ENCODE data around the gene TMEM163. TPM values are rescaled to one million over a fixed set of nuclear protein-coding genes. Genes with fewer than 3 reads are reported as not detected.

The TMEM163 gene
- total RNA-seq, 2 donors from 2014 or later: 0.16 TPM; not detected in 1

DNA sequence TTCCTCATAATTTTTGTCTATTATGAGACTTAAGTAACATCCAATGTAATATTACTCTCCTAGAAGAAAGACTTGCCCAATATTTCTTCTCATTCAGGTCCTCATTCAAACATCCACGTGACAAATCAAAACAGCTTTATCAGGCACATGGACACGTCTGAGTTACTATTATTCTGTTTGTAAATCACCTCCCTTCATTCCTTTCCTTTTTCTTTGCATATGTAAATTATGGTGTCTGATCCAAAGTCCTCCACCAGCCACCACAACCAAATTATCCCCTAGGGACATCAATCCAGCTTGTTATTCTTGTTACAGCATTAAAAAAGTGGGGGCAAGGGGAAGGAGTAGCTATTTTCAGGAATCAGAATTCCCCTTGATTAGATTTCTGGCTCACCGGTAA lies 7.1 kb downstream of the TMEM163 start:
- DNase-seq (ENCODE audit: low spot score in 2 of 2) (no peak), ATAC-seq (no peak)
- Mint-ChIP-seq H3K27ac (no peak overlapping the region), H3K36me3 (peaks cover 3 to 4% of the 10 kb centered on the region in 2 donors), H3K9me3 (no peaks in the 10 kb centered on the region)

DNA sequence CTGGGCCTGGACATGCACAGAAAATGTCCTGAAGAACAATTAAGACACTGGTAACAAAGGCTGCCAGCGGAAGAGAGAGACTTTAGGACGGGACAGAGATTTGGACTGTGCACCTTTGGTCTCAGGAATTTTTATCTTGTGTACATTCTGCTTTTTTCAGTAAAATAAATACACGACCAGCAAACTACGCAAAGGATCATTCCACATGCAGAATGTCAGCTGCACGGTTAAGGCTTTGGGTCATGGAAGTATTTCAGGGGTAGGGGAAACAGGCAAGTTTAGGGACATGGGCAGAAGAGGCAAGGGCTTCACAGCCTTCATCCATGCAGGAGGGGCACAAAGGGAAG lies 11.5 kb downstream of the TMEM163 start:
- Mint-ChIP-seq H3K9me3 (no peaks in the 10 kb centered on the region), H3K27ac (no peak overlapping the region), H3K36me3 (peaks cover 0 to 4% of the 10 kb centered on the region in 2 donors)
- no peak for DNase-seq (ENCODE audit: low spot score in 2 of 2)
- no peak for ATAC-seq

DNA sequence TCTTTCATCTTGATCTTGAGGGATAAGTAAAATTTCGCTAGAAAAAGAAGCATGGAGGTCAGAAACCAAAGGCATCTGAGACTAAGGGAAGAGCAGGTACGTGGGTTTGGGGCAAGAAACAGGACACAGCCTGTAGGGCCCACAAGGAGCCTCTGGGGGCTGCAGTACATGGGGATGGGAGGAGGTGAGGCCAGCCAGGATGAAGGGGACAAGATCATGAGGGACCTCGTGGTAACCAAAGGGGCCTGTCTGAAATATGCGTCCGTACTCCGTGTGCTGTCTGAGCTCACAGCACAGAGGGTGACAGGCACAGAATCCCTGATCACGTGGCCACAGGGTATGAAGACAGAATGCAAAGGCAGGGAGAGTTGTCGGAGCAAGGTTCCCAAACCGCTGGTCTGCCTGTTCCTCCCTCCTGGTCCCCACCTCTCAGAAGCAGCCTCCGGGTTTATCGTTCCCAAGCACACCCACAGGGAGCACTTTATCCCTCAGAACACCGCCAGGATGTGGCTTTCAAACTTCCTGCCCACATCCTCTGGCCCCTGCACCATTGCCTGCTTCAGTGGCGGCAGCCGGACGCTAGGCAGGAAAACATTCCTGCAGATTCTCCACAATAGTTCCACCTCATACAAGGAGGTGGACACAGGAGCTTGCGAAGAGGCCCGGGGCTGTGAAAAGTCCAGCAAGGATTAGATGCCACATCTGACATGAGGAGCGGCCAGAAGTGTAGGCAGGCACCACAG lies 12.0 kb downstream of the TMEM163 start:
- Mint-ChIP-seq H3K36me3 (peaks cover 0 to 4% of the 10 kb centered on the region in 2 donors), H3K27ac (peak overlapping the region in 1 of 2 donors; percentile 69), H3K9me3 (no peaks in the 10 kb centered on the region)
- ATAC-seq (peak; percentile 41 to 47), DNase-seq (ENCODE audit: low spot score in 2 of 2) (no peak)

DNA sequence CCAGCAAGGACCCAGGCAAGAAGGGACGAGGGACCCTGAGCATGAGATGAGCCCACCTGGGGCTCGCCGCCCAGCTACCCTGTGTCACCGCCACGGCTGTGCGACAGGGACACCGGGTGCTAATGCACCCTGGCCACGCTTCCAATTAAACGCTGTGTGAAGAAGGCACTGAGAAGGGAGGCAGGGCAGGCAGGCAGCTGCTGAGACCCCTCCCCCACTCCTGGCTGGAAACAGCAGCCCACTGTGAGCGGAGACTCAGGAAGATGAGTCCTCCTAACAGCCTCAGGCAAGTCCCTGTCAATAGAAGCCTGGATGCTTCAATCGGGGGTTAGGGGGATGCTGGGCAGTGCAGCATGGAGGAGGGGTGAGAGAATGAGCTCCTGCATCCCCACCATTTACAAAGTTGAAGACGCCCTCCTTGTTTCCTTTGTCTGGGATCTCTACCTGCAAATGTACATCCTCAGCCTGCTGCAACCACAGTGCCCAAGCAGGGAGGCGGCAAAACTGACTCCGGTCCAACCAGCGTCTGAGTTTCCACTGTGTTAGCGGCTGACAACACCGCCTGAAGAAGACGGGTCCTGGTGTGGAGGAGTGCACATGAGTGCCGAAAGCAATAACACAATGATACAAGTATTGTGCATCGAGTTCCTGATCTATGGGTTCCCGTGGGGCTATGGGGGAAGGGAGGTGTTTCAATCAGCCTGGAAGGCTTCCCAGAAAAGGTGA lies 12.8 kb downstream of the TMEM163 start:
- H3K9me3 Mint-ChIP-seq: no peaks in the 10 kb centered on the region
- H3K27ac Mint-ChIP-seq: no peak overlapping the region
- peaks cover 0 to 4% of the 10 kb centered on the region in 2 donors for H3K36me3 Mint-ChIP-seq
- ATAC-seq: no peak
- DNase-seq (ENCODE audit: low spot score in 2 of 2): no peak

DNA sequence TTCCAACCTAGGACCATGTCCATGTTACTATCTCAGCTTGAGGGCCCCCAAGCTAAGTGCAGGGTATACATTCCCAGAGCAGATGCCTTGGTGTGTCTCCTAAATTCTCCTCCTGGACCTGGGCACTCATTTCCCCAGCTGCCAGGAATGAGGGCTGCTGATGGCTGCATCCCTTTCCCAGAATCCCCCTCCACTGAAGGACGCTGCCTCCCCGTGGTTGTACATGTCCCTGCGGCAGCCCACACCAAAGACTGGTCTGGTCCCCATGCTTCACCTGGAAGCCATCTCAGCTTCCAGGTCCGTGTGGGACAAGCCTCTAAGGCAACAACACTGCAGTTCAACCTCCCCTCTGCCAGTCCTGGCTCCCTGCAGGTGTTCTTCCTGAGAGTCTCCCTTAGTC lies 14.6 kb downstream of the TMEM163 start:
- no peak for DNase-seq (ENCODE audit: low spot score in 2 of 2)
- Mint-ChIP-seq H3K36me3 (peaks cover 0 to 4% of the 10 kb centered on the region in 2 donors), H3K27ac (no peak overlapping the region), H3K9me3 (no peaks in the 10 kb centered on the region)
- no peak for ATAC-seq

DNA sequence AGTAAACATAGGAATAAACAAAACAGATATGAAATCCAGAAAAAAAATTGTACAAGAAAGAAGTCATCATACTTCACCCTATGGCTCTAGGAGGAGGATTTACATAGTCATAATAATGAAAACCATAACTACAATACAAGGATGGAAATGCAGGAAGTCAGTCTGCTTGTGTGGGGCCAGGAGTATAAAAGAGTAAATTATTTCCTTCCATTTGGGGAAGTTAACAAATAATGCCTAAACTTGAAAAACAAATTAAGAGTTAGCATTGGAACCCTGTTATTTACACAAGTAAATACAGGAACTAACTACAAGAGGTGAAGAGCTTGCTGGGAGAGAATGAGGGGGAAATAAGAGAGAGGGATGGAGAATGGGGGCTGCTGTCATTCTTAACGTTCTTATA lies 15.4 kb downstream of the TMEM163 start:
- DNase-seq (ENCODE audit: low spot score in 2 of 2) (no peak), ATAC-seq (no peak)
- H3K9me3 Mint-ChIP-seq: no peaks in the 10 kb centered on the region
- peaks cover 0 to 4% of the 10 kb centered on the region in 2 donors for H3K36me3 Mint-ChIP-seq
- H3K27ac Mint-ChIP-seq: no peak overlapping the region

DNA sequence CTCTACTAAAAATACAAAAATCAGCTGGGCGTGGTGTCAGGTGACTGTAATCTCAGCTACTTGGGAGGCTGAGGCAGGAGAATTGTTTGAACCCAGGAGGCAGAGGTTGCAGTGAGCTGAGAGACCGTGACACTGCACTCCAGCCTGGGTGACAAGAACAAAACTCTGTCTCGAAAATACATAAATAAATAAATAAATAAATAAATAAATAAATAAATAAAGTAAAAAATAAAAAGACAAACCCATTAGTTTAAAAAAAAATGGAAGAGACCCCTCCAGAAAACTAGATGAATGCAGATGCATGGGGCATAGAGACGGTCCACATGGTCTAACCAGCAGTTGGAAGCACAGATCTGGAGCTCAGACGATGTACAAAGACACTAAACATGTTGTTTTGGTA lies 18.1 kb downstream of the TMEM163 start:
- Mint-ChIP-seq H3K9me3 (no peaks in the 10 kb centered on the region), H3K27ac (no peak overlapping the region), H3K36me3 (no peaks in the 10 kb centered on the region)
- no peak for ATAC-seq
- no peak for DNase-seq (ENCODE audit: low spot score in 2 of 2)

DNA sequence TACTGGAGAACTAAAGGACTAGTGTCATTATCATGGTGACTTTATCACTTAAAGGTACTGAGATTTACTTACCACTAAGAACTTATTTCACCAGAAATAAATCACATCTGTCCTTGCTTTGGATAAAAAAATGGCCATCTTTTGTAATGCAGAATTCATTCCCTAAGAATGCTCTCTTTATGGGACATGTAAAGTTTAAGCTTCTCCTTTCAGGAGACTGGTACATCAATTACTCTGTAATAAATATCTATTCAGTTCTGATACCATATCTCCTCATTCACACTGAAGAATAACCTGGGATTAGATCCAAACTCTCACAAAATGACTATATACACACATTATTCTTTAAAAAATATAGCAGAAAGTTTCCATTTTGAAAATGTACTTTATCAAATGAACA lies 24.4 kb downstream of the TMEM163 start:
- H3K36me3 Mint-ChIP-seq: no peaks in the 10 kb centered on the region
- ATAC-seq: no peak
- DNase-seq (ENCODE audit: low spot score in 2 of 2): no peak
- H3K27ac Mint-ChIP-seq: no peak overlapping the region
- H3K9me3 Mint-ChIP-seq: no peaks in the 10 kb centered on the region

DNA sequence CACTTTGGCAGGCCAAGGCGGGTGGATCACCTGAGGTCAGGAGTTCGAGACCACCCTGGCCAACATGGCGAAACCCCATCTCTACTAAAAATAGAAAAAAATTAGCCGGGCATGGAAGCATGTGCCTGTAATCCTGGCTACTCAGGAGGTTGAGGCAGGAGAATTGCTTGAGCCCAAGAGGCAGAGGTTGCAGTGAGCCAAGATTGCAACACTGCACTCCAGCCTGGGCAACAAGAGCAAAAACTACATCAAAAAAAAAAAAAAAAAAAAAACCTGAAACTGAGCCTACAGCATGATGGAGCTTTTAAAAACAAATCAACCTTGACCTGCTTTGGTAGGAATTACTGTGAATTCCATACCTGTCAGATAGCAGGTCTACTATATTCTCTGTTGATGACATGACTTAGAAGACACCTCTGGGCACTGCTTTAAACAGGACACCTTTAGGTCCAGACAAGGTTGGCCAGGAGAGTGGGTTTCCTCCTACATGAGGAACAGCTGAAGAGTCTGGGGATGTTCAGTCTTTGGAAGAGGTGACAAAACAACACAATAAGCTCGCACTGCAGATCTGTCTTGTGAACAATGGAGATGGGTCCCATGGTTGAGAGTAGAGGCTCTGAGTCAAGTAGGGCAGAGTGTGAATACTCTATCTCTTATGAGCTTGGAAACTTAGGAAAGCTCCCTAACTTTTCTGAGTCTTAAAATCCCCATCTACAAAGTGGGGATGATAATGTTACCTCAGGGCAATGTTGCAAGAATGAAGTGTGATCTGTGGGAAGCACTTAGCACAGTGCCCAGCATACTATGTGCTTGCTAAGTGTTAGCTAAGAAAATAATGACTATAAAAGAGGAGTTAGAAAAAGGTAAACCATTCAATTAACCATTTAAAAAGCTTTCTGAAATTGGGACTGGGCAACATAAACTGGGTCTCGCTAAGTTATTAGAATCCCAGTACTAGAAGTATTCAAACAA lies 25.2 kb downstream of the TMEM163 start:
- no peaks in the 10 kb centered on the region for H3K36me3 Mint-ChIP-seq
- H3K27ac Mint-ChIP-seq: no peak overlapping the region
- H3K9me3 Mint-ChIP-seq: no peaks in the 10 kb centered on the region
- ATAC-seq (no peak), DNase-seq (ENCODE audit: low spot score in 2 of 2) (no peak)

DNA sequence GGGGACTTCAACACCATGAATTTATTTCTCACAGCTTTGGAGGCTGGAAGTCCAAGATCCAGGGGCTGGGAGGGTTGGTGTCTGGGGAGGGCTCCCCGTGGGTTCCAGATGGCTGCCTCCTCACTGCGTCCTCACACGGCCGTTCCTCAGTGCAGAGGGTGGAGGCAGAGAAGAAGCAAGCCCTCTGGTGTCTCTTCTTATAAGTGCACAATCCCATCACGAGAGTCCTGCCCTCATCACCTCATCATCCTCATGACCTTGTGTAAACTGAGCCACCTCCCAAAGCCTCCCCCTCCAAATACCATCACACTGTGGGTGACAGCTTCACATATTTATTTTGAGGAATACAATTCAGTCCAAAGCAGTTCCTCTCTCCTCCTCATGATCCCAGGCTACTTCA lies 26.3 kb downstream of the TMEM163 start:
- H3K36me3 Mint-ChIP-seq: no peaks in the 10 kb centered on the region
- ATAC-seq (peak in 1 of 2 donors; percentile 56), DNase-seq (ENCODE audit: low spot score in 2 of 2) (no peak)
- H3K9me3 Mint-ChIP-seq: no peaks in the 10 kb centered on the region
- no peak overlapping the region for H3K27ac Mint-ChIP-seq

DNA sequence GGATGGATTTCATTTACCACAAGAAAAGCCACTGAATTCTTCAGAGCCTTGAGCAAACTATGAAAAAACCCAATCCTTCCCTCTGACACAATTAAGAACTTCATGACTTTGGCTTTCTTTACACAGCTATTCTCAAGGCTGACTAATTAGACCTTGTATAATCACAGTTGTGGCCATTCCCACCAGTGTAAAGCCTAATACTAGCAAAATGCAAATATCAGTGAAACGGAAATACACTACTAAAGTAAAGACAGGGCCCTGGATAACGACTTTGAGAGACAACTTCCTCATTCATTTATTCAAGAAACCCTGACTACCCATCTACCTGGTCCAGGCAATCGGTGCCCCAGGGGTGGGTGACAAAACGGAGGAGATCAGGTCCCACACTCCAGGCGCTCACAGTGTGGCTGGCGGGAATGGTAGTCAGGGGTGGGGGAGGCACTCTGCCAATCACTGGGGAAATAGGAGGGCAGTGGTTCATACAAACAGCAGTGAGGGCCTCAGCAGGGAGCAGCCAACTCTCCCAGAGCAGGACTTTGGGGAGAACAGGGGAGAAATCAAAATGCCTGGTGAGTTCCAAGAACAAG lies 28.1 kb downstream of the TMEM163 start:
- DNase-seq (ENCODE audit: low spot score in 2 of 2): no peak
- no peak overlapping the region for H3K27ac Mint-ChIP-seq
- ATAC-seq: no peak
- no peaks in the 10 kb centered on the region for H3K36me3 Mint-ChIP-seq
- no peaks in the 10 kb centered on the region for H3K9me3 Mint-ChIP-seq

DNA sequence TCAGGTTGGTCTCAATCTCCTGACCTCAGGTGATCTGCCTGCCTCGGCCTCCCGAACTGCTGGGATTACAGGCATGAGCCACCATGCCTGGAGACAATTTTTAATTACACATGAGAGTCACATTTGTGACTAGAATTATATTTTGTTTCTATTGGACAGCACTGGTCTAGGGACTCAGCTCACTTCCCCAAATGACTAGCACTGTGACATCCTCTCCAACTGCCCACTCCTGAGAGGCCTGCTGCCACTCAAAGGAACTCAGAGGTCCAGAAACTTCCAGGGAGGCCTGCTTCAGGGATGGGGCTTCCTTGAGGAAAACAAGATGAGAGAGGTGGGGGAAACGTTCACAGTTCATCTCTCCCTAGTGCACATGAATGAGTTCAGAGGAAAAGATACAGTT lies 29.5 kb downstream of the TMEM163 start:
- Mint-ChIP-seq H3K27ac (no peak overlapping the region), H3K36me3 (no peaks in the 10 kb centered on the region), H3K9me3 (no peaks in the 10 kb centered on the region)

DNA sequence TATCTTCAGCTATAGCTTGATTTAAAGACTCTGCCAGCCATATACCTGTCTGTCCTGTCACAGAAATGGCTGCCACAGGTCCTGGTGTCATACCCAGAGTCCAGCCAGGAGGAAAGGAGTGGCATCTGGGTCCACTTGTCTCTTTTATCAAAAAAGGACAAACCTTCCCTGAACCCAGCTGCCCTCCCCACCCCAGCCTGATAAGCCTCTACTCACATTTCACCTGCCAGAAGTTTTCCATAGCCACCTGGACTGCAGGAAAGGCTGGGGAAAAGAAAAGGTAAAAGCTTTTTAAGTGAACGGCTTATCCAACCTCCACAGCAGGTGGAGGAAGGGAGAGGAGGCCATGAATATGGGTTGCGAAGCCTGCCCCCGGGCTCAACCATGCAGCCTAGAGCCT lies 32.8 kb downstream of the TMEM163 start:
- H3K9me3 Mint-ChIP-seq: peaks cover 0 to 5% of the 10 kb centered on the region in 2 donors
- no peak overlapping the region for H3K27ac Mint-ChIP-seq
- no peaks in the 10 kb centered on the region for H3K36me3 Mint-ChIP-seq
- DNase-seq (ENCODE audit: low spot score in 2 of 2): no peak
- no peak for ATAC-seq

More for the DNA sequence above, 29.5 kb downstream of the TMEM163 start:
- DNase-seq (ENCODE audit: low spot score in 2 of 2) (no peak), ATAC-seq (no peak)

DNA sequence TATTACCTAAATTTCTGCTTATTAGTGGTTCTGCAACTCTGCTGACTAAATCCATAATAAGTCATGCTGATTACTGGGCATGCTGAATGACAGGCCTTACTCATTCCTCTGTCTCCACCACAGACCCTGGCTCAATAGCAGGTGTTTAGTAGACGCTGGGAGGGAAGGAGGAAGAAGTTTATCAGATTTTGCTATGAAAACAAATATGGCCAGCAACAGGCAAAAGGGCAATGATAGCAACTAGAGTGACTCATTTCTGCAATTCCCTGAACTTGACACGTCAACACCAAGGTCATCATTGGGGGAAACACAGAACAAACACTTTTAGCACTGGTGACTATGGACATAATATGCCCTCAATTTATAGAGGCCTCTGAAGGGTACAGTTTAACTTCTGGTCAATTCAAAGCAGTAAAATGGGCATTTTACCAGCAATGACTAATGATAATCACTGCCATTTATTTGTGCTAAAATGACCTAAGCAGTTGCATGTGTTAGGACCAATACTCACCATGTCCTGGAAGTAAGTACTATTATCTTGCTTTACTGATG lies 35.2 kb downstream of the TMEM163 start:
- no peaks in the 10 kb centered on the region for H3K36me3 Mint-ChIP-seq
- H3K27ac Mint-ChIP-seq: peak overlapping the region in 1 of 2 donors; percentile 72
- H3K9me3 Mint-ChIP-seq: peaks cover 0 to 5% of the 10 kb centered on the region in 2 donors
- ATAC-seq (peak; percentile 74 to 94), DNase-seq (ENCODE audit: low spot score in 2 of 2) (no peak)

DNA sequence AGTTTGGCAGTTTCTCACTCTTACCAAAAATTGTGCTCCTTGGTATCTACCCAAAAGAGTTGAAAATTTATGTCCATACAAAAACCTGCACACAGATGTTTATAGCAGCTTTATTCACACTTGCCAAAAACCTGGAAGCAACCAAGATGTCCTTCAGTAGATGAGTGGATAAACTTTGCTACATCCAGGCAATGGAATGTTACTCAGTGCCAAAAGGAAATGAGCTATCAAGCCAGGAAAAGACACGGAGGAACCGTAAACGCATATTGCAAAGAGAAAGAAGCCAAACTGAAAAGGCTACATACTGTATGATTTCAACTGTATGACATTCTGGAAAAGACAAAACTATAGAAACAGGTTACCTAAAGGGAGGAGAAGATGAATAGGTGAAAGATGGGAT lies 36.1 kb downstream of the TMEM163 start:
- ATAC-seq: no peak
- no peak for DNase-seq (ENCODE audit: low spot score in 2 of 2)
- no peak overlapping the region for H3K27ac Mint-ChIP-seq

DNA sequence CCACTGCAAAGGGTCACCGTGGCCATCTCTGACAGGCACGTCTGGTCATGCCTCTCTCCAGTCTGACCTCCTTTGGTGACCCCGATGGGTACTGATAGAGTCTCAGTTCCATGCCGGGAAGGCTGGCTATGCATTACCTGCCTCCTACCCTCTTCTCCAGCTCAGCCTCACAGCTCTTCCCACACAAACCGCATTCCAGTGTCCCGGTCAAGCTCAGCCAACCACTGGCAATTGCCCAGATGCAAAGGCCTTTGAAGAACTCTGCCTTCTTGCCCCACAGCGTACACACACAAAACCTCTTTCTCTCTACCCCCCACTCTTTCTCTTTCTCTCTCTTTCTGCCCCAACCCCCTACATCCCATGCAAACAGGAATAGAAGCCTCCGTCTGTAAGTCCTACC lies 37.6 kb downstream of the TMEM163 start:
- ATAC-seq (no peak), DNase-seq (ENCODE audit: low spot score in 2 of 2) (no peak)
- Mint-ChIP-seq H3K27ac (peak overlapping the region in 1 of 2 donors; percentile 31), H3K36me3 (no peaks in the 10 kb centered on the region), H3K9me3 (peaks cover 0 to 5% of the 10 kb centered on the region in 2 donors)

More for the DNA sequence above, 36.1 kb downstream of the TMEM163 start:
- H3K36me3 Mint-ChIP-seq: no peaks in the 10 kb centered on the region
- peaks cover 0 to 5% of the 10 kb centered on the region in 2 donors for H3K9me3 Mint-ChIP-seq
